HepG2 (cell line): ENCODE data around the gene DAPK1. TPM values are rescaled to one million over a fixed set of nuclear protein-coding genes. Genes with fewer than 3 reads are reported as not detected.
A peak's percentile ranks its signal among the peaks of the same experiment; 100 is the strongest.

Experiments
- EHMT2 ChIP-seq: fragments of 200-600 bp; sonication (generic); IDR thresholded peaks from 2 replicates; pipeline ENCODE4 v1.7.0; 2017; ENCODE audit warnings: antibody characterized with exemption, low read depth, low read length, borderline replicate concordance
- GTF2F1 ChIP-seq: fragments of 150-350 bp; IDR thresholded peaks from 2 replicates; pipeline ENCODE4 v1.6.1; 2014; ENCODE audit warnings: low read length
- HMGA1 ChIP-seq: sonication (generic); formaldehyde crosslinking; conservative IDR thresholded peaks from 2 replicates; pipeline ENCODE4 v1.4.0; 2020; ENCODE audit warnings: missing genetic modification reagents
- MTA1 ChIP-seq: sonication (generic); formaldehyde crosslinking; IDR thresholded peaks from 2 replicates; pipeline ENCODE4 v1.4.0; 2020; ENCODE audit warnings: missing genetic modification reagents, mild to moderate bottlenecking, borderline replicate concordance
- MXI1 ChIP-seq: IDR thresholded peaks from 3 replicates; pipeline ENCODE4 v1.6.1; 2012; ENCODE audit warnings: low read depth, low read length, inconsistent platforms, borderline replicate concordance
- TBX2 ChIP-seq: sonication (generic); formaldehyde crosslinking; IDR thresholded peaks from 2 replicates; pipeline ENCODE4 v1.5.0; 2020; ENCODE audit warnings: missing genetic modification reagents, mild to moderate bottlenecking, borderline replicate concordance
- TEAD2 ChIP-seq: sonication (generic); formaldehyde crosslinking; IDR thresholded peaks from 2 replicates; pipeline ENCODE4 v1.9.0; 2021; ENCODE audit warnings: missing genetic modification reagents
- ZNF235 ChIP-seq: sonication (generic); formaldehyde crosslinking; IDR thresholded peaks from 2 replicates; pipeline ENCODE4 v1.8.1; 2023; ENCODE audit warnings: mild to moderate bottlenecking, missing genetic modification reagents, borderline replicate concordance
- ZNF598 ChIP-seq: sonication (generic); formaldehyde crosslinking; IDR thresholded peaks from 2 replicates; pipeline ENCODE4 v1.5.1; 2020; ENCODE audit warnings: mild to moderate bottlenecking, missing genetic modification reagents, borderline replicate concordance
- ZNF614 ChIP-seq: IDR thresholded peaks from 2 replicates; pipeline ENCODE4 v1.6.1; 2018; ENCODE audit warnings: missing biosample characterization, missing genetic modification reagents, inconsistent platforms, borderline replicate concordance
- ZZZ3 ChIP-seq: sonication (generic); formaldehyde crosslinking; IDR thresholded peaks from 2 replicates; pipeline ENCODE4 v1.4.0; 2020; ENCODE audit warnings: missing genetic modification reagents, mild to moderate bottlenecking, borderline replicate concordance
- polyA plus RNA-seq, 8 experiments: library from polyadenylated mRNA; depleted of rRNA in 3 of 8; stranded (reverse) in 7 of 8; unstranded in 1 of 8; fragments of >200 nt; fragmentation: Illumina TruSeq in 4 of 8; extraction: Trizol in 4 of 8; gene quantifications; 2 replicates each; pipeline versions ENCODE4 v1.2.1 to v1.2.3, GENCODE V29; 2011 to 2016; ENCODE audit warnings: low read depth in 4 of 8, missing spikeins in 1 of 8, mixed read lengths in 1 of 8; ENCODE audit not compliant: insufficient read depth in 1 of 8
- total RNA-seq, 5 experiments: library from RNA; depleted of rRNA; stranded (reverse); fragments of >200 nt; fragmentation: Illumina TruSeq; extraction: Trizol; gene quantifications; 2 replicates each; pipeline ENCODE4 v1.2.3, GENCODE V29; 2016; ENCODE audit warnings: low read depth in 1 of 5
- TF ChIP-seq, protein P1 (sequence below): sonication (generic); formaldehyde crosslinking; conservative IDR thresholded peaks from 2 replicates; pipeline ENCODE4 v1.8.0; 2022; ENCODE audit warnings: low read depth, missing genetic modification reagents
- TF ChIP-seq, protein P2 (sequence below): sonication (generic); formaldehyde crosslinking; IDR thresholded peaks from 2 replicates; pipeline ENCODE4 v1.4.0; 2020; ENCODE audit warnings: missing genetic modification reagents
- TF ChIP-seq, protein P3 (sequence below): sonication (generic); formaldehyde crosslinking; IDR thresholded peaks from 2 replicates; pipeline ENCODE4 v1.9.0; 2021; ENCODE audit warnings: missing genetic modification reagents, borderline replicate concordance
- TF ChIP-seq, protein P4 (sequence below): sonication (generic); formaldehyde crosslinking; IDR thresholded peaks from 2 replicates; pipeline ENCODE4 v1.5.1; 2020; ENCODE audit warnings: missing genetic modification reagents, mild to moderate bottlenecking, borderline replicate concordance

Gene DAPK1
- total and polyA plus RNA-seq, 2 of the 13 experiments (the other 11 are each of a cell fraction or from before 2014, with no cell fraction given): 35.7 to 35.9 TPM

DNA sequence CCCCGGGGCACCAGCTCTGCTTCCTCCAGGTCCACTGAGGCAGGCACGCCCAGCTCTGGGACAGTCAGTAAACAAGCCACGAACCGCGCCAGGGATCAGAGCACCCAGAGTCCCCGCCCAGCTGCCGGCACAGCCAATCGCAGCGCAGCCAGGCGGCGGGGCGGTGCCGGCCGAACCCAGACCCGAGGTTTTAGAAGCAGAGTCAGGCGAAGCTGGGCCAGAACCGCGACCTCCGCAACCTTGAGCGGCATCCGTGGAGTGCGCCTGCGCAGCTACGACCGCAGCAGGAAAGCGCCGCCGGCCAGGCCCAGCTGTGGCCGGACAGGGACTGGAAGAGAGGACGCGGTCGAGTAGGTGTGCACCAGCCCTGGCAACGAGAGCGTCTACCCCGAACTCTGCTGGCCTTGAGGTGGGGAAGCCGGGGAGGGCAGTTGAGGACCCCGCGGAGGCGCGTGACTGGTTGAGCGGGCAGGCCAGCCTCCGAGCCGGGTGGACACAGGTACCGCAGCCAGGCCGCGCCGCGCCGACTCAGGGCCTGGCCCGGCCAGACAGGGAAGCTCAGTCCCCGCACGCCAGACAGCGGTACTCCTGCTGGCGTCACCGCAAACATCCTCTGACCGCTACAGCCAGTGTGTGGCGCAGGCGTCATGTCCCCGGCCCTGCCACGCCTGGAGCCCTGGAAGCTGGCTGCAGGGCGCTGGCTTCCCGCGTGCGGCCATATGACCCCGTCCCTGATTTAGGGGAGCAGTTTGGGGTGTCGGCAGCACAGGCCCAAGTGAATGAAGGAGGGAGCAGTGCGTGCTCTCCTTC lies 228.4 kb downstream of the DAPK1 start, which contains the start of gene CTSL (continued):
- TF ChIP-seq ZZZ3 (CRISPR knock-in tag) (peak; percentile 73; the same call in 1 of the 2 replicates), MXI1 (no peak; the same call in 2 of the 3 replicates), EHMT2 (no peak), ZNF598 (CRISPR knock-in tag) (peak; percentile 81; the same call in 1 of the 2 replicates), ZNF235 (CRISPR knock-in tag) (no peak), MTA1 (peak; percentile 54; the same call in 1 of the 2 replicates), ZNF614 (peak; percentile 29; the same call in 1 of the 2 replicates), TBX2 (CRISPR knock-in tag) (peak; percentile 86; the same call in 1 of the 2 replicates), GTF2F1 (no peak), TEAD2 (no peak; the same call in 1 of the 2 replicates), HMGA1 (CRISPR knock-in tag) (no peak)
- TF ChIP-seq, protein P1, sequence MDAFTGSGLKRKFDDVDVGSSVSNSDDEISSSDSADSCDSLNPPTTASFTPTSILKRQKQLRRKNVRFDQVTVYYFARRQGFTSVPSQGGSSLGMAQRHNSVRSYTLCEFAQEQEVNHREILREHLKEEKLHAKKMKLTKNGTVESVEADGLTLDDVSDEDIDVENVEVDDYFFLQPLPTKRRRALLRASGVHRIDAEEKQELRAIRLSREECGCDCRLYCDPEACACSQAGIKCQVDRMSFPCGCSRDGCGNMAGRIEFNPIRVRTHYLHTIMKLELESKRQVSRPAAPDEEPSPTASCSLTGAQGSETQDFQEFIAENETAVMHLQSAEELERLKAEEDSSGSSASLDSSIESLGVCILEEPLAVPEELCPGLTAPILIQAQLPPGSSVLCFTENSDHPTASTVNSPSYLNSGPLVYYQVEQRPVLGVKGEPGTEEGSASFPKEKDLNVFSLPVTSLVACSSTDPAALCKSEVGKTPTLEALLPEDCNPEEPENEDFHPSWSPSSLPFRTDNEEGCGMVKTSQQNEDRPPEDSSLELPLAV (CRISPR knock-in tag): no peak
- TF ChIP-seq, protein P2, sequence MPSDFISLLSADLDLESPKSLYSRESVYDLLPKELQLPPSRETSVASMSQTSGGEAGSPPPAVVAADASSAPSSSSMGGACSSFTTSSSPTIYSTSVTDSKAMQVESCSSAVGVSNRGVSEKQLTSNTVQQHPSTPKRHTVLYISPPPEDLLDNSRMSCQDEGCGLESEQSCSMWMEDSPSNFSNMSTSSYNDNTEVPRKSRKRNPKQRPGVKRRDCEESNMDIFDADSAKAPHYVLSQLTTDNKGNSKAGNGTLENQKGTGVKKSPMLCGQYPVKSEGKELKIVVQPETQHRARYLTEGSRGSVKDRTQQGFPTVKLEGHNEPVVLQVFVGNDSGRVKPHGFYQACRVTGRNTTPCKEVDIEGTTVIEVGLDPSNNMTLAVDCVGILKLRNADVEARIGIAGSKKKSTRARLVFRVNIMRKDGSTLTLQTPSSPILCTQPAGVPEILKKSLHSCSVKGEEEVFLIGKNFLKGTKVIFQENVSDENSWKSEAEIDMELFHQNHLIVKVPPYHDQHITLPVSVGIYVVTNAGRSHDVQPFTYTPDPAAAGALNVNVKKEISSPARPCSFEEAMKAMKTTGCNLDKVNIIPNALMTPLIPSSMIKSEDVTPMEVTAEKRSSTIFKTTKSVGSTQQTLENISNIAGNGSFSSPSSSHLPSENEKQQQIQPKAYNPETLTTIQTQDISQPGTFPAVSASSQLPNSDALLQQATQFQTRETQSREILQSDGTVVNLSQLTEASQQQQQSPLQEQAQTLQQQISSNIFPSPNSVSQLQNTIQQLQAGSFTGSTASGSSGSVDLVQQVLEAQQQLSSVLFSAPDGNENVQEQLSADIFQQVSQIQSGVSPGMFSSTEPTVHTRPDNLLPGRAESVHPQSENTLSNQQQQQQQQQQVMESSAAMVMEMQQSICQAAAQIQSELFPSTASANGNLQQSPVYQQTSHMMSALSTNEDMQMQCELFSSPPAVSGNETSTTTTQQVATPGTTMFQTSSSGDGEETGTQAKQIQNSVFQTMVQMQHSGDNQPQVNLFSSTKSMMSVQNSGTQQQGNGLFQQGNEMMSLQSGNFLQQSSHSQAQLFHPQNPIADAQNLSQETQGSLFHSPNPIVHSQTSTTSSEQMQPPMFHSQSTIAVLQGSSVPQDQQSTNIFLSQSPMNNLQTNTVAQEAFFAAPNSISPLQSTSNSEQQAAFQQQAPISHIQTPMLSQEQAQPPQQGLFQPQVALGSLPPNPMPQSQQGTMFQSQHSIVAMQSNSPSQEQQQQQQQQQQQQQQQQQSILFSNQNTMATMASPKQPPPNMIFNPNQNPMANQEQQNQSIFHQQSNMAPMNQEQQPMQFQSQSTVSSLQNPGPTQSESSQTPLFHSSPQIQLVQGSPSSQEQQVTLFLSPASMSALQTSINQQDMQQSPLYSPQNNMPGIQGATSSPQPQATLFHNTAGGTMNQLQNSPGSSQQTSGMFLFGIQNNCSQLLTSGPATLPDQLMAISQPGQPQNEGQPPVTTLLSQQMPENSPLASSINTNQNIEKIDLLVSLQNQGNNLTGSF (CRISPR knock-in tag): no peak; the same call in 1 of the 2 replicates
- TF ChIP-seq, protein P3, sequence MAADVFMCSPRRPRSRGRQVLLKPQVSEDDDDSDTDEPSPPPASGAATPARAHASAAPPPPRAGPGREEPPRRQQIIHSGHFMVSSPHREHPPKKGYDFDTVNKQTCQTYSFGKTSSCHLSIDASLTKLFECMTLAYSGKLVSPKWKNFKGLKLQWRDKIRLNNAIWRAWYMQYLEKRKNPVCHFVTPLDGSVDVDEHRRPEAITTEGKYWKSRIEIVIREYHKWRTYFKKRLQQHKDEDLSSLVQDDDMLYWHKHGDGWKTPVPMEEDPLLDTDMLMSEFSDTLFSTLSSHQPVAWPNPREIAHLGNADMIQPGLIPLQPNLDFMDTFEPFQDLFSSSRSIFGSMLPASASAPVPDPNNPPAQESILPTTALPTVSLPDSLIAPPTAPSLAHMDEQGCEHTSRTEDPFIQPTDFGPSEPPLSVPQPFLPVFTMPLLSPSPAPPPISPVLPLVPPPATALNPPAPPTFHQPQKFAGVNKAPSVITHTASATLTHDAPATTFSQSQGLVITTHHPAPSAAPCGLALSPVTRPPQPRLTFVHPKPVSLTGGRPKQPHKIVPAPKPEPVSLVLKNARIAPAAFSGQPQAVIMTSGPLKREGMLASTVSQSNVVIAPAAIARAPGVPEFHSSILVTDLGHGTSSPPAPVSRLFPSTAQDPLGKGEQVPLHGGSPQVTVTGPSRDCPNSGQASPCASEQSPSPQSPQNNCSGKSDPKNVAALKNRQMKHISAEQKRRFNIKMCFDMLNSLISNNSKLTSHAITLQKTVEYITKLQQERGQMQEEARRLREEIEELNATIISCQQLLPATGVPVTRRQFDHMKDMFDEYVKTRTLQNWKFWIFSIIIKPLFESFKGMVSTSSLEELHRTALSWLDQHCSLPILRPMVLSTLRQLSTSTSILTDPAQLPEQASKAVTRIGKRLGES (CRISPR knock-in tag): 0 out of 2 replicates have a peak, but pooled peaks have one; percentile 21
- TF ChIP-seq, protein P4, sequence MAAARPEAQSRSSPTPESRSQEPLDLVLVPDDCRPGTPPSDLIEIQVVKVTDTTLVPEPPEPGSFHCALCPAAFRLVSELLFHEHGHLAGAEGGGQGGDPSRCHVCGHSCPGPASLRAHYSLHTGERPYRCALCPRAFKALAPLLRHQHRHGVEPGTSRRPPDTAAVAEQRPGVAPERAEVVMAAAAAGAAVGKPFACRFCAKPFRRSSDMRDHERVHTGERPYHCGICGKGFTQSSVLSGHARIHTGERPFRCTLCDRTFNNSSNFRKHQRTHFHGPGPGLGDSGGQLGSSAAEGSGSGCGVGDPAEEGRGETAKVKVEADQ (CRISPR knock-in tag): no peak
